Right lobe of liver (tissue), 4 donors: ENCODE data around the gene KHNYN.

Experiments
- POLR2A ChIP-seq: fragments of 450-650 bp; IDR thresholded peaks from one replicate; pipeline ENCODE4 v1.6.1; 2017; ENCODE audit warnings: antibody characterized with exemption, mild to moderate bottlenecking
- TF ChIP-seq, protein P1 (sequence below), 4 donors: fragments of 200-600 bp in 3 of 4; fragments of 450-650 bp in 1 of 4; IDR thresholded peaks; one replicate each; pipeline versions ENCODE4 v1.5.1 to v1.8.0; 2016 to 2022; ENCODE audit warnings: antibody characterized with exemption in 4 of 4, mild to moderate bottlenecking in 2 of 4
- donor health status: DM: no; HTN: no; CAD: no.
- donor health status: DM: no; HTN: no; CAD: no.
- donor health status: DM: no; HTN: yes; CAD: no.

GRCh38 chr14:24382064-24382371 is 47.7 kb upstream of the KHNYN start:
- TF ChIP-seq POLR2A: no peak
- TF ChIP-seq, protein P1, sequence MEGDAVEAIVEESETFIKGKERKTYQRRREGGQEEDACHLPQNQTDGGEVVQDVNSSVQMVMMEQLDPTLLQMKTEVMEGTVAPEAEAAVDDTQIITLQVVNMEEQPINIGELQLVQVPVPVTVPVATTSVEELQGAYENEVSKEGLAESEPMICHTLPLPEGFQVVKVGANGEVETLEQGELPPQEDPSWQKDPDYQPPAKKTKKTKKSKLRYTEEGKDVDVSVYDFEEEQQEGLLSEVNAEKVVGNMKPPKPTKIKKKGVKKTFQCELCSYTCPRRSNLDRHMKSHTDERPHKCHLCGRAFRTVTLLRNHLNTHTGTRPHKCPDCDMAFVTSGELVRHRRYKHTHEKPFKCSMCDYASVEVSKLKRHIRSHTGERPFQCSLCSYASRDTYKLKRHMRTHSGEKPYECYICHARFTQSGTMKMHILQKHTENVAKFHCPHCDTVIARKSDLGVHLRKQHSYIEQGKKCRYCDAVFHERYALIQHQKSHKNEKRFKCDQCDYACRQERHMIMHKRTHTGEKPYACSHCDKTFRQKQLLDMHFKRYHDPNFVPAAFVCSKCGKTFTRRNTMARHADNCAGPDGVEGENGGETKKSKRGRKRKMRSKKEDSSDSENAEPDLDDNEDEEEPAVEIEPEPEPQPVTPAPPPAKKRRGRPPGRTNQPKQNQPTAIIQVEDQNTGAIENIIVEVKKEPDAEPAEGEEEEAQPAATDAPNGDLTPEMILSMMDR (IDR thresholded peaks at IDR 0.05): no peak
